Activated B cell treated with CpG ODN at 0.5 μM for 24 hours (primary cell): Measurements from ENCODE around the gene TPPP. TPM values are rescaled to one million over a fixed set of nuclear protein-coding genes. Genes with fewer than 3 reads are reported as not detected.
"Not testable (repeated sequence)": the region's sequence is repeated elsewhere in the genome, so short reads cannot be mapped to it uniquely, and the experiment has no call there.

Source experiments
- ATAC-seq: fragments of 200-7000 bp; cut with Tn5 transposase; one replicate; pipeline ENCODE4 v1.10.0; 2021; ENCODE audit warnings: low read depth, mild to moderate bottlenecking, moderate library complexity
- CTCF ChIA-PET: fragments of 350-600 bp; sonication (Branson Sonifier 250); formaldehyde crosslinking; loops from one replicate; lab custom pipeline; 2021; ENCODE audit warnings: antibody characterized with exemption; lab: Charles Lee
- POLR2A ChIA-PET: fragments of 350-600 bp; sonication (Branson Sonifier 250); formaldehyde crosslinking; loops from one replicate; lab custom pipeline; 2021; ENCODE audit warnings: antibody characterized with exemption; lab: Charles Lee
- DNase-seq: peaks from one replicate; pipeline ENCODE4 v3.0.0; 2022
- H3K27ac Mint-ChIP-seq: one replicate; pipeline ENCODE4 v1.8.0; 2020; ENCODE audit warnings: mixed read lengths
- H3K27me3 Mint-ChIP-seq: one replicate; pipeline ENCODE4 v1.8.0; 2021; ENCODE audit warnings: mixed read lengths
- H3K36me3 Mint-ChIP-seq: one replicate; pipeline ENCODE4 v1.8.0; 2021; ENCODE audit warnings: low read depth, mixed read lengths
- H3K4me1 Mint-ChIP-seq: one replicate; pipeline ENCODE4 v1.8.0; 2021; ENCODE audit warnings: mixed read lengths
- H3K4me3 Mint-ChIP-seq: one replicate; pipeline ENCODE4 v1.8.0; 2020; ENCODE audit warnings: mild to moderate bottlenecking, mixed read lengths
- H3K9me3 Mint-ChIP-seq: one replicate; pipeline ENCODE4 v1.8.0; 2020; ENCODE audit warnings: mixed read lengths
- intact Hi-C: fragments of 100-400 bp; cut with micrococcal nuclease; formaldehyde crosslinking; loops from one replicate; pipeline ENCODE4 v1.15.1; 2024
- total RNA-seq: library from RNA; stranded (reverse); gene quantifications from 2 replicates; pipeline ENCODE4 v1.2.3, GENCODE V29; 2022

The TPPP gene
- 0.04 TPM in 1 of 2 replicates, not detected in the other for total RNA-seq

DNA sequence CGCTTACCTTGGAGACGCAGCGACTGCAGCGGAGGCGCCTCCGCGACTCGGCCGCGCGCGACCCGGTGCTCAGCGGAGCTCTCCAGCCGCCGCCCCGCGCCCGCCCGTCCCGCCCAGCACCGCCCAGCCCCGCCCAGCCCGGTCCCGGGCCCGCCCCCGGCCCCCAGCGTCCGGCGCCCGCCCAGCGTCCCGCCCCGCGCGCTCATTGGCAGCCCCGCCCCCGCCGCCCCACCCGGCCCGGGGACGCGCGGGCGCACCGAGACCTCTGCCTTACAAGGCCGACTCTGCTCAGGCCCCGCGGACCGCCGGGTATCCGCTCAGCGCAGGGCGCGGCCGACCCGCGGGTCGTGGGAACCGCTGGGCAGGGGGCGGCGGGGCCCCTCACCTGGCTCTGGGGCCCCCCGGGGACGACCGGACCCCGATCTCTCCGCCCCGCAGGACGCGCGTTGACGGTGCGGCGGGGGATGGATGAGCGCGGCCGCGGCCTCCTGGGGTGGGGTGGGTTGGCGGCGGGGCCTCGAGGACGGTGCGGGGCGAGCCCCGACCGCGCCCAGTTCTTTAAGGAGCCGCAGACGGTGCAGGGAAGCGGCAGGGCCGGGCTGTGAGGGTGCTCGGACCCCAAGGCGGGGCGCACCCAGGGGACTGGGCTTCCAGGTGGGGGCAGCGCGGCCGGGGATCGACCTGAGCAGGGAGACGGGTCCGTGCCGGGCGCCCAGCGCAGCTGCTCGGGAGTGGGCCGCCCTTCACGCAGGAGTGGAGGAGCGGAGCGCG lies at the start of gene TPPP:
TSS of gene TPPP (minus strand) at position 82 of the 771 bp plus-strand sequence. CDS start 15,292 bp downstream, outside the sequence.
- CTCF ChIA-PET, H3K27ac Mint-ChIP-seq, POLR2A ChIA-PET, H3K36me3 Mint-ChIP-seq, H3K4me1 Mint-ChIP-seq, H3K27me3 Mint-ChIP-seq, H3K9me3 Mint-ChIP-seq: not testable (repeated sequence)
- ATAC-seq (peak; percentile 96), DNase-seq (peak; percentile 77)
- intact Hi-C loops, result loop anchor here (2.0 to 5.0 kb wide), 2 partner anchors 81 to 91 kb away; partner anchors contain the start of genes CEP72 and ZDHHC11B
- H3K4me3 Mint-ChIP-seq, result peak within 1 kb of the TSS; percentile 1

DNA sequence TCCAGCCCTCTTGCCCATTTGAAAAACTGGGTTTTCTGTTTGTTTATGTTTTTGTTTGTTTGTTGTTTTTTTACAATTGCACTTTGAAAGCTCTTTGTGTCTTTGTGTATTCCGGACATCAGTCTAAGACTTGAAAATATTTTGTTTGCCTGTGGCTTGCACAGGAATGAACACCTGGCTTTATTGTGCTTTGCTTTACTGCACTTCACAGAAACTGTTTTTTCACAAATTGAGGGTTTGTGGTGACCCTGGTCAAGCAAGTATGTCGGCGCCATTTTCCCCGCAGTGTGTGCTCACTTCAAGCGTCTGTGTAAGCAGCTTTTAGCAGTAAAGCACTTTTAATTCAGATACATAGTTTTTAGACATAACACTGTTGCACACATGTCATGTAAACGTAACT lies 49.1 kb upstream of the TPPP start:
- ATAC-seq, H3K9me3 Mint-ChIP-seq, CTCF ChIA-PET, H3K27ac Mint-ChIP-seq, H3K4me1 Mint-ChIP-seq, POLR2A ChIA-PET, H3K27me3 Mint-ChIP-seq, H3K4me3 Mint-ChIP-seq, intact Hi-C loops, DNase-seq, H3K36me3 Mint-ChIP-seq: not testable (repeated sequence)

DNA sequence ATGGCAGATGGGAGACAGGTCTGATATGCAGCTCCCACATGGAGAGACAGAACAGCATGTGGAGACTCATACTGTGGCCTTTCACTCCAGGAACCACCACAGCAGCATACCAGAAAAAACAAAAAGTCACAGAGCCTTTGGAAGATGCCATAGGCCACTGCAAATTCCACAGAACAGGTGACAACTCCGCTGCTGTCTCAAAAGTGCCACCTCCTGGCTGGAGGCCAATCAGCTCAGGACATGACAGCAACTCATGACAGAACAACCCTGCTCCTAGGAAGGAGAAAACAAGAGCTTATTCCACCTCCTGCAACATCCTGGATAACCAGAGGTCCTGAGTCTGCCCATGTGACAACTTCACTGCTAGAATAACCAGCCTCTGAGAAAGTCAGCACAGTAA lies 41.0 kb upstream of the TPPP start:
- H3K36me3 Mint-ChIP-seq, H3K27ac Mint-ChIP-seq, H3K9me3 Mint-ChIP-seq, intact Hi-C loops, H3K27me3 Mint-ChIP-seq, DNase-seq, ATAC-seq, POLR2A ChIA-PET, H3K4me3 Mint-ChIP-seq, CTCF ChIA-PET, H3K4me1 Mint-ChIP-seq: not testable (repeated sequence)

DNA sequence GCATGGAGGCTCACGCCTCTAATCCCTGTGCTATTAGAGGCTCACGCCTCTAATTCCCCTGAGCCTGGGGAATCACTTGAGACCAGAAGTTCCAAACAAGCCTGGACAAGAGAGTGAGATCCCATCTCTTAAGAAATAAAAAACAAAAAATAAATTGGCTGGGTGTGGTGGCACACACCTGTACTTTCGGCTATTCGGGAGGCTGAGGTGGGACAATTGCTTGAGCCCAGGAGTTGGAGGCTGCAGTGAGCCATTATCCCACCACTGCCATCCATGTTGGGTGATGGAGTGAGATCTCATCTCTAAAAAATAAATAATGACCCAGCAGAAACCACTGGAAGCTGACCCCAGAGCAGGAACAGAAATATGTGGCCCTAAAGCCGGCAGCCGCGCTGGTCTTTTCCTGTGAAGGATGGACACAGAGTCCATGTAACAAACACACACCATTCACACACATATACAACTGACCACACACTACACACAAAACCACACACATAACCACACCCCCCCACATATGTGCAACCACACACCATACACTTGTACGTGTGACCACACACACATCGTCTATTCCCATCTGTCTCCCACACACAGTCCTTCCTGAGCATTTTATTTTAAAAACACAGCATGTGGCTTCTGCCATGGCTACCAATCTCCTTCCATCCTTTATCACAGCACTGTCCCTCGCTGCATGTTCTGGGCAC lies 39.8 kb upstream of the TPPP start:
- H3K27me3 Mint-ChIP-seq, H3K4me3 Mint-ChIP-seq, H3K27ac Mint-ChIP-seq, ATAC-seq, CTCF ChIA-PET, POLR2A ChIA-PET, intact Hi-C loops, DNase-seq, H3K36me3 Mint-ChIP-seq, H3K9me3 Mint-ChIP-seq, H3K4me1 Mint-ChIP-seq: not testable (repeated sequence)

DNA sequence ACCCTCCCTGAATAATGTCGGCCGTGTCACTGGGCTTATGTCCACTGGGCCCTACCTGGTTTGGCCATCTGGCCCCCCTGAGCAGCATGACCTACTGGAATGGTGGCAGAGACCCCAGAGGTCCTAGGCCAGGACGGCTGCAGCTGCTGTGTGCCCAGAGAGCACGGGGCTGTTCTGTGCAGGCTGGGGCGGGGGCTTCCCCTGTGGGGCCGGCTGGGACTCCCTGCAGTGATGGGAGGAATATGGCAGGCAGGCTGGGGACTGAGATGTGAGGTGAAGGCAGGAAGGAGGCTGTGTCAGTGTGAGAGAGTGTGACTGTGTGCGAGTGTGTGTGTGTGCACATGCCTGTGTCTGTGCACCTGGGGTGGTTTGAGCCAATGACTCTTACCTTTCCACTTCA lies 36.1 kb upstream of the TPPP start:
- intact Hi-C loops, H3K4me3 Mint-ChIP-seq, CTCF ChIA-PET, H3K36me3 Mint-ChIP-seq, DNase-seq, POLR2A ChIA-PET, H3K4me1 Mint-ChIP-seq, H3K27ac Mint-ChIP-seq, H3K27me3 Mint-ChIP-seq, H3K9me3 Mint-ChIP-seq, ATAC-seq: not testable (repeated sequence)

DNA sequence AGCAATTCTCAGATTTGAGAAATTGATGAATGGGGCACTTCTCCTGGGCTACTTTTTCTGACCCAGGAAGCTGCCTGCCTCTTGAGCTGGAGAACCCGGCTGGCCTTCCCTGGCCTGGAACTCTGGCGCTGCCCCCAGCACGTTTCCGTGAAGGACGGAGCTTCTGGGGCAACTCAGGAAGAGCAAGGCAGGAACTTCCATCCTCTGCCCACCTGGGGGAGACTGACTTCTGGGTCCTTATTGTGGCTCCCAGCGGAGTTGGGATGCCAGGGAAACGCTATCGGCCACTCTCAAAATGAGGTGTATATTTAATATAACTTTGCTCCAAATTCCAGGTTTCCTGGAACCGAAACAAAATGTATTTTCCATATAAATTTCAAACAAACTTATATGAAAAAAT lies 33.9 kb upstream of the TPPP start:
- H3K27ac Mint-ChIP-seq, H3K4me1 Mint-ChIP-seq, ATAC-seq, DNase-seq, POLR2A ChIA-PET, CTCF ChIA-PET, H3K27me3 Mint-ChIP-seq, H3K36me3 Mint-ChIP-seq, intact Hi-C loops, H3K4me3 Mint-ChIP-seq, H3K9me3 Mint-ChIP-seq: not testable (repeated sequence)

DNA sequence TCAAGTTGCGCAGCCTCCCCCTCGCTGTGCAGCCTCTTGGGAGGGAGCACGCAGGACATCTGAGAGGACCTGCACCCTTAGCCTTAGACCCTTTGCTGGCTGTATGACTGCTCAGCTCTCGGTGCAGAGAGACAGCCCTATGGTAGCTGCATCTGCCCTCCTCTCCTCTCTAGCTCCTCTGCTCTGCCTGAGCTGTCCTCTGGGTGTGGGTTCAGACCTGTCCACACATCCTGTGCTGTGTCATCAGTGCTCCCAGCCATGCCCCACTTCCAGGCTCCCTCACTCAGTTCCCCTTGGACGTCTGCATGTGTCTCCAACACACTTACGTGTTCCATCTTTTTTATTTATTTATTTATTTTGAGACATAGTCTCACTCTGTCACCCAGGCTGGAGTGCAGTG lies 30.7 kb upstream of the TPPP start:
- ATAC-seq, H3K27me3 Mint-ChIP-seq: not testable (repeated sequence)

DNA sequence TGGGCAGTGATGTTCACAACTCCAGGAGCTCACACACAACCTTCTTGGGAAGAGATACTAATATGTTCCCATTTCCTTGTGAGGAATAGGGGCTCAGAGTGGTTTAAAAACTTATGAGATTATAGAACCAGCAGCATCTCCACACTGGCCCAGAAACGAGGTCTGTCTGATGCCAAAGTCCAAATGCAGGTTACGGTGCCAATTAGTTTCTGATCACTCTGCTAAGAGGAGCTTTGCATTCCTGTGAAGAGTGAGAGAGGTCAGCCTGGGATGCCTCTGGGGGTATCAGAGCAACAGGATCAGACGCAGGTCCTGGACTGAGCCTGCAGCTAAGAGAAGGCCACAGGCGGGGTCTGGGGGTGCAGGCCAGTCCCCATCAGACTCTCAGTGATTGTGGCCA lies 30.2 kb upstream of the TPPP start:
- CTCF ChIA-PET, result not testable (repeated sequence)

More for the DNA sequence above, 30.7 kb upstream of the TPPP start:
- H3K4me3 Mint-ChIP-seq, POLR2A ChIA-PET, H3K4me1 Mint-ChIP-seq, intact Hi-C loops, H3K36me3 Mint-ChIP-seq, H3K9me3 Mint-ChIP-seq, CTCF ChIA-PET, DNase-seq, H3K27ac Mint-ChIP-seq: not testable (repeated sequence)

DNA sequence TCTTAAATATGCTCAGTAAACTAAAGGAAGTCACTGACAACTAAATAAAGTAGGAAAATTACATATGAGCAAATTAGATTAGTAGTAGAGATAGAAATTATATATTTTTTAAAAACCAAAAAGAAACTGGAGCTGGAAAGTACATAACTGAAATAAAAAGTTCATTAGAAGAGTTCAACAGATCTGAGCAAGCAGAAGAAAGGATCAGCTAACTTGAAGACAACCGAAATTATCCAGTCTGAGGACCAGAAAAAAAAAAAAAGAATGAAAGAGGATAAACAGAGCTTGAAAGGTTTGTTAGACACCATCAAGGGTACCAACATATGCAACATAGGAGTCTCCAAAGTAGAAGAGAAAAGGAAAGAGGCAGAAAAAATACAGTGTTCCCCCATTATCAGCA lies 26.2 kb upstream of the TPPP start:
- H3K36me3 Mint-ChIP-seq, intact Hi-C loops, H3K27ac Mint-ChIP-seq, H3K4me3 Mint-ChIP-seq, DNase-seq, POLR2A ChIA-PET, ATAC-seq, H3K4me1 Mint-ChIP-seq, CTCF ChIA-PET: not testable (repeated sequence)
- Mint-ChIP-seq H3K9me3 (peaks cover 11% of the 10 kb centered on the region), H3K27me3 (peaks cover 16% of the 10 kb centered on the region)

More for the DNA sequence above, 30.2 kb upstream of the TPPP start:
- POLR2A ChIA-PET, H3K4me3 Mint-ChIP-seq, ATAC-seq, DNase-seq, H3K27ac Mint-ChIP-seq, intact Hi-C loops, H3K27me3 Mint-ChIP-seq, H3K9me3 Mint-ChIP-seq, H3K36me3 Mint-ChIP-seq, H3K4me1 Mint-ChIP-seq: not testable (repeated sequence)
